22Rv1 (cell line): ENCODE results near the gene CERS3.

Experiments used
- ZFX ChIP-seq: fragments of 450-650 bp; IDR thresholded peaks from 2 replicates; pipeline ENCODE4 v1.6.1; 2017; ENCODE audit warnings: antibody characterized with exemption, borderline replicate concordance
- TF ChIP-seq, protein P1 (sequence below): fragments of 450-650 bp; IDR thresholded peaks from 2 replicates; pipeline ENCODE4 v1.5.1; 2017; ENCODE audit warnings: mild to moderate bottlenecking

DNA sequence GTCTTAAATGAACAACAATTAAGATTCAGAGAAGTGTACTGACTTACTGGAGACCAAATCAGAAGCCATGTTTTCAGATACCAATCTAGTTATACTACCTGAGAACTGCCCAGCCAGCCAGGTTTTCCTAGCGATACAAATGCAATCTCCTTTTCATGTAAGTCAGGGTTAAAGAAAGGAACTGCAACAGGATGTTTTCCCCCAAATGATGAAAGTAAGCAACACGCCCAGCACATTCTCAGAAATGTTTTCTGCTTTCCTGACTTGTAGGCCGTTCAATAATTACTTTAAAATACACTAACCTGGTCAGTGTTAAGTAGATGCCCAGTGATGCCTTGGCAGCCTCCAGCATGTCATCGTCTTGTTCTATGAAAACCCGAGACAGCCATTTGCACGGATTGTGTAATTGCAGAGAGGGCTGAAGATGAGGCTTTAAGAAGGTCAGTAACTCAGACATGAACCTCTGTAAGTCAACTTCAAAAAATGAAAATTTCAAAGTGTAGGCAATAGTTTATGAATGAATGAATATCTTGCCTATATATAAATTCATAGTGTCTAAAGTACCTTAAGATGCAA lies 42.9 kb upstream of the CERS3 start:
- TF ChIP-seq, protein P1, sequence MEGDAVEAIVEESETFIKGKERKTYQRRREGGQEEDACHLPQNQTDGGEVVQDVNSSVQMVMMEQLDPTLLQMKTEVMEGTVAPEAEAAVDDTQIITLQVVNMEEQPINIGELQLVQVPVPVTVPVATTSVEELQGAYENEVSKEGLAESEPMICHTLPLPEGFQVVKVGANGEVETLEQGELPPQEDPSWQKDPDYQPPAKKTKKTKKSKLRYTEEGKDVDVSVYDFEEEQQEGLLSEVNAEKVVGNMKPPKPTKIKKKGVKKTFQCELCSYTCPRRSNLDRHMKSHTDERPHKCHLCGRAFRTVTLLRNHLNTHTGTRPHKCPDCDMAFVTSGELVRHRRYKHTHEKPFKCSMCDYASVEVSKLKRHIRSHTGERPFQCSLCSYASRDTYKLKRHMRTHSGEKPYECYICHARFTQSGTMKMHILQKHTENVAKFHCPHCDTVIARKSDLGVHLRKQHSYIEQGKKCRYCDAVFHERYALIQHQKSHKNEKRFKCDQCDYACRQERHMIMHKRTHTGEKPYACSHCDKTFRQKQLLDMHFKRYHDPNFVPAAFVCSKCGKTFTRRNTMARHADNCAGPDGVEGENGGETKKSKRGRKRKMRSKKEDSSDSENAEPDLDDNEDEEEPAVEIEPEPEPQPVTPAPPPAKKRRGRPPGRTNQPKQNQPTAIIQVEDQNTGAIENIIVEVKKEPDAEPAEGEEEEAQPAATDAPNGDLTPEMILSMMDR, result no peak
- no peak for TF ChIP-seq ZFX
